Tongue (tissue), 1 donor: Measurements from ENCODE around the gene CABCOCO1. TPM values are rescaled to one million over a fixed set of nuclear protein-coding genes. Genes with fewer than 3 reads are reported as not detected.

Experiments
- total RNA-seq: library from RNA; depleted of rRNA; stranded (reverse); fragments of >200 nt; gene quantifications from one replicate; pipeline ENCODE4 v1.2.3, GENCODE V29; 2014

CABCOCO1 gene
- total RNA-seq, 1 donor from 2014 or later, result 0.92 TPM

Other genes with a start within 250 kb of the CABCOCO1 start
- 7.4 TPM for gene TMEM26, start 209.5 kb upstream of the CABCOCO1 start, total RNA-seq
- gene ARID5B, start 238.8 kb downstream of the CABCOCO1 start, total RNA-seq, result 33.8 TPM